Activated CD8-positive, alpha-beta T cell treated with anti-CD3 and anti-CD28 coated beads for 36 hours (primary cell): ENCODE results near the gene OR5AR1. TPM values are rescaled to one million over a fixed set of nuclear protein-coding genes. Genes with fewer than 3 reads are reported as not detected.
"Not testable (repeated sequence)": the region's sequence is repeated elsewhere in the genome, so short reads cannot be mapped to it uniquely, and the experiment has no call there.

ENCODE experiments used
- ATAC-seq: fragments of 200-7000 bp; cut with Tn5 transposase; one replicate; pipeline ENCODE4 v1.10.0; 2021; ENCODE audit warnings: mild to moderate bottlenecking, moderate library complexity
- CTCF ChIA-PET: fragments of 350-600 bp; sonication (Branson Sonifier 250); formaldehyde crosslinking; loops from one replicate; lab custom pipeline; 2021; ENCODE audit warnings: antibody characterized with exemption; lab: Charles Lee
- POLR2A ChIA-PET: fragments of 350-600 bp; sonication (Branson Sonifier 250); formaldehyde crosslinking; loops from one replicate; lab custom pipeline; 2021; ENCODE audit warnings: antibody characterized with exemption; lab: Charles Lee
- DNase-seq: peaks from one replicate; pipeline ENCODE4 v3.0.0-alpha.2; 2020
- H3K27ac Mint-ChIP-seq: one replicate; pipeline ENCODE4 v1.8.0; 2021; ENCODE audit warnings: mild to moderate bottlenecking, mixed read lengths
- H3K27me3 Mint-ChIP-seq: one replicate; pipeline ENCODE4 v1.8.0; 2021; ENCODE audit warnings: mixed read lengths
- H3K36me3 Mint-ChIP-seq: one replicate; pipeline ENCODE4 v1.8.0; 2021; ENCODE audit warnings: low read depth, mixed read lengths
- H3K4me1 Mint-ChIP-seq: one replicate; pipeline ENCODE4 v1.8.0; 2021; ENCODE audit warnings: low read depth, mixed read lengths
- H3K4me3 Mint-ChIP-seq: one replicate; pipeline ENCODE4 v1.8.0; 2021; ENCODE audit warnings: mild to moderate bottlenecking, moderate library complexity, mixed read lengths
- H3K9me3 Mint-ChIP-seq: one replicate; pipeline ENCODE4 v1.8.0; 2021; ENCODE audit warnings: mixed read lengths
- intact Hi-C: fragments of 100-400 bp; cut with micrococcal nuclease; formaldehyde crosslinking; loops from one replicate; pipeline ENCODE4 v1.10.0; 2022
- total RNA-seq, 2 experiments: library from RNA; stranded (reverse); gene quantifications; one replicate each; pipeline ENCODE4 v1.2.3, GENCODE V29; 2021
- TF ChIP-seq, protein P1 (sequence below): fragments of 200-600 bp; IDR thresholded peaks from one replicate; pipeline ENCODE4 v1.8.0; 2022; ENCODE audit warnings: antibody characterized with exemption, mild to moderate bottlenecking

The OR5AR1 gene
- total RNA-seq, 2 experiments from 2014 or later: not detected

DNA sequence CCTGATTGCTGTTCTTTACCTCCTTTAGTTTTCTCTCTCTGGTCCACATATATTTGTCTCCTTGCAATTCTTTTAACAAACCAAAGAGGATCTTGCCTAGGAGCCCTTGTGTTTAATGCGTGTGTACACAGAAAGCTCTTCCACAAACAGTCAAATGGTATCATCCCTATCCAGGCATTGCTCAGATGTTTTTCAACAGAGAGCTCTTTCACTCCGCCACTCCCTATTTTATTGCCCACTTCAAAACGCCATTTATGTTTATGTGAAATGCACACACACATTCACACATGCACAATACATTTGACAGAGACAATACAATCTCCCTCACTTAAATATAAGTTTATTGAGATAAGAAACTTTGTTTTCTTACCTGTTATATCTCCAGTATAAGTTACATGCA lies 26.0 kb upstream of the OR5AR1 start:
- peaks cover 7% of the 10 kb centered on the region for H3K9me3 Mint-ChIP-seq
- H3K4me3 Mint-ChIP-seq: no peak overlapping the region
- H3K27me3 Mint-ChIP-seq: no peaks in the 10 kb centered on the region
- no peaks in the 10 kb centered on the region for H3K36me3 Mint-ChIP-seq
- H3K27ac Mint-ChIP-seq: no peak overlapping the region
- intact Hi-C loops: no loop called here
- H3K4me1 Mint-ChIP-seq: no peaks in the 10 kb centered on the region
- no peak for ATAC-seq
- POLR2A ChIA-PET: no interaction called here
- CTCF ChIA-PET: no interaction called here
- TF ChIP-seq, protein P1, sequence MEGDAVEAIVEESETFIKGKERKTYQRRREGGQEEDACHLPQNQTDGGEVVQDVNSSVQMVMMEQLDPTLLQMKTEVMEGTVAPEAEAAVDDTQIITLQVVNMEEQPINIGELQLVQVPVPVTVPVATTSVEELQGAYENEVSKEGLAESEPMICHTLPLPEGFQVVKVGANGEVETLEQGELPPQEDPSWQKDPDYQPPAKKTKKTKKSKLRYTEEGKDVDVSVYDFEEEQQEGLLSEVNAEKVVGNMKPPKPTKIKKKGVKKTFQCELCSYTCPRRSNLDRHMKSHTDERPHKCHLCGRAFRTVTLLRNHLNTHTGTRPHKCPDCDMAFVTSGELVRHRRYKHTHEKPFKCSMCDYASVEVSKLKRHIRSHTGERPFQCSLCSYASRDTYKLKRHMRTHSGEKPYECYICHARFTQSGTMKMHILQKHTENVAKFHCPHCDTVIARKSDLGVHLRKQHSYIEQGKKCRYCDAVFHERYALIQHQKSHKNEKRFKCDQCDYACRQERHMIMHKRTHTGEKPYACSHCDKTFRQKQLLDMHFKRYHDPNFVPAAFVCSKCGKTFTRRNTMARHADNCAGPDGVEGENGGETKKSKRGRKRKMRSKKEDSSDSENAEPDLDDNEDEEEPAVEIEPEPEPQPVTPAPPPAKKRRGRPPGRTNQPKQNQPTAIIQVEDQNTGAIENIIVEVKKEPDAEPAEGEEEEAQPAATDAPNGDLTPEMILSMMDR: no peak
- DNase-seq: no peak

DNA sequence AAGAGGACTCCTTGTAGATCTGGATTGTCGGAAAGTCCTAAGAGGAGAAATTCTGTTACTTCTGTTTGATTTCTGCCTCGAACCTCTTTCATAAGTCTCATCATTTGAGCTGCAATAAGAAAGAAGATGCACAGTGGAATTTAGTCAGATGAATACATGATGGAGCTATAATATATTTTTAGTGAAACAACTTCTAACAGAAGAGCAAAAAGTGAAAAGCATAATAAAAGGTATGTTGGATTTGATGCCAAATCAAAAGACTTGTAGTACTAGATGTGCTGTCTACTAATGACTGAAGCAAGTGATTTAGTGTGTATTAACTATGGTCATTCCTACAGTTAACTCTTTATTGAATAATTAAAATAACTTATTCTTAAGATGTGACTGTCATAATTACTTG lies 21.1 kb upstream of the OR5AR1 start, which contains the start of gene OR5AP2:
TSS of gene OR5AP2 (minus strand) at position 101 of the 400 bp plus-strand sequence. CDS start at position 101, 0 bp downstream.
- CTCF ChIA-PET: no interaction called here
- H3K27ac Mint-ChIP-seq: no peak within 1 kb of the TSS
- H3K4me3 Mint-ChIP-seq: no peak within 1 kb of the TSS
- DNase-seq (no peak), ATAC-seq (no peak)
- no peaks in the 10 kb centered on the region for H3K27me3 Mint-ChIP-seq
- intact Hi-C loops: no loop called here
- H3K4me1 Mint-ChIP-seq: no peaks in the 10 kb centered on the region
- H3K9me3 Mint-ChIP-seq: peaks cover 8% of the 10 kb centered on the region
- TF ChIP-seq, protein P1: no peak
- POLR2A ChIA-PET: no interaction called here
- no peaks in the 10 kb centered on the region for H3K36me3 Mint-ChIP-seq

DNA sequence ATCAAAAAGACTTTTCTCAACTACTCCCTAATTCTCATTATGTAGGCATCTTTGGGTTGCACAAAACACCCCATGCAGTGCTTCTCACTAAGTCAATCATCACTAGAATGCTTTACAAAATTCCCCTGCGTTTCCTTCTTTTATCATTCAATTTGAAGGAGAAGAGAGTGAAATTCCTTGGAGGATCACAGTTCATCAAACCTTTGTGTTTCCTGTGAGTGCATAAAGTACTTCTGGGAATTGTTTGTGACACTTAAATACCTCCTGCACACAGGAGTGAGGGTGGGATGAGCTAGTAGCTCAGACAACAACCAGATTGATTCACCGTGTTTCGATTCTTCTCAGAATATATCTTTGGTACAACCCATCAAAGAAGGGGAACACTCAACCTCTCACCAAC lies 3.7 kb upstream of the OR5AR1 start:
- no peaks in the 10 kb centered on the region for H3K27me3 Mint-ChIP-seq
- TF ChIP-seq, protein P1: no peak
- ATAC-seq (no peak), DNase-seq (no peak)
- POLR2A ChIA-PET: no interaction called here
- no peak overlapping the region for H3K27ac Mint-ChIP-seq
- CTCF ChIA-PET: no interaction called here
- peaks cover 5% of the 10 kb centered on the region for H3K9me3 Mint-ChIP-seq
- H3K4me3 Mint-ChIP-seq: no peak overlapping the region
- H3K36me3 Mint-ChIP-seq: no peaks in the 10 kb centered on the region
- intact Hi-C loops: no loop called here
- no peaks in the 10 kb centered on the region for H3K4me1 Mint-ChIP-seq

DNA sequence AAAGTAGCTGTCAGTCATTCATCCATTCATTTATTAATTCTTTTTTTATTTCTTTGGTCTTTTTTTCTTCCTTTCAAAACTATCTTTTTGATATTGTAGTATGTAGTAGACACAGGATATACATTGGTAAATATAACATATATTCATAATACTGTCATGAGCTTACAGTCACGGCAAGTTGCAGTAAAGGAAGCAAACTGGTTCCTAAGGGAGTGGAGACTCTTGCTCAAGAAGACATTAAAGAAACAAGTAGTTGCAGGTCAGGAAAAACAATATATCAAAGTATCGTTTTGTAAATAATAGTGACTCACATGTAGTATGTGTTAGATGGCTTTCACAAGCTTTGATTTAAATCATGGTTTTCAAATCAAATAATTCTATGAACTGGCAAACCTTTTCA lies 7.5 kb downstream of the OR5AR1 start:
- ATAC-seq (no peak), DNase-seq (no peak)
- ChIA-PET POLR2A (no interaction called here), CTCF (no interaction called here)
- H3K4me3 Mint-ChIP-seq: no peak overlapping the region
- intact Hi-C loops: no loop called here
- H3K36me3 Mint-ChIP-seq: no peaks in the 10 kb centered on the region
- no peaks in the 10 kb centered on the region for H3K27me3 Mint-ChIP-seq
- H3K9me3 Mint-ChIP-seq: no peaks in the 10 kb centered on the region
- TF ChIP-seq, protein P1: no peak
- no peak overlapping the region for H3K27ac Mint-ChIP-seq
- H3K4me1 Mint-ChIP-seq: no peaks in the 10 kb centered on the region

DNA sequence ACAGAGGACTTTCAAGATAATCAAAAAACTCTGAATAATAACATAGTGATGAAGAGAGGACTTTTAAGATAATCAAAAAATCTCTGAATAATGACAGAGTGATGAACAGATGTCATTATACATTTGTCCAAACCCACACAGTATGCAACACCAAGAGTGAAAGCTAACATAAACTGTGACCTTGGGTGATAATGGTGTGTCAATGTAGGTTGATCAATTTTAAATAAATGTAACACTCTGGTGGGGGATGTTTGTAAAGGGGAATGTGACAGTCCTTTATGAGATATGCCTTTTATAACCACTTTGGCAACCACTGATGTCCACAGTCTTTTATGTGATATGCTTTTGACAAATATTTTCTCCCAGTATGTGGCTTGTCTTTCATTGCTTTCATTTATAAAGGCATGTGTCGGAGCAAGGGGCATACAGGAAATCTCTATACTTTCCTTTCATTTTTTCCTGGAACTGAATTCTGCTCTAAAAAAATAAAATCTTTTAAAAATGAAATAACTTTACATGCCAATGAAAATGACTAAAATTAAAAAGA lies 25.1 kb downstream of the OR5AR1 start:
- Mint-ChIP-seq H3K27me3 (no peaks in the 10 kb centered on the region), H3K27ac (no peak overlapping the region), H3K4me3 (no peak overlapping the region), H3K4me1 (no peaks in the 10 kb centered on the region), H3K9me3 (peaks cover 5% of the 10 kb centered on the region), H3K36me3 (no peaks in the 10 kb centered on the region)
- ATAC-seq (no peak), DNase-seq (no peak)
- TF ChIP-seq, protein P1: no peak
- CTCF ChIA-PET: no interaction called here
- intact Hi-C loops: no loop called here
- POLR2A ChIA-PET: no interaction called here

DNA sequence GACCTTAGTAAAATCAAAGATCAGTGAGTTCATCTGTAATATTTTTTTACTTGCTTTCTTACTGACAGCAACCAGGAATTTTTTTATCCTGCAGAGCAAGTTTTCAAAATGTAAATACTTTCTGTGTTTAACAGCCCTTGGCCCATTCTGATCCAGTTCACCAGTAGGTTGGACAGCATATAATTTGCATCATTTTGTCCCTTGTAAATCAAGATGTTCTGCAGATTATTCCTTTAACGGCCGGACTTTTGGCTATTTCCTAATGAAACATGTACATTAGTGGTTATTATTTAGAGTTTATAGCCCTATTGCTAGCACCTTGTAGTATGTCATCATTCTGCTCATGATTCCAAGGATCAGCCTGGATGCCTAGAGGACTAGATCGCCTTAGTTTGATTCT lies 27.7 kb downstream of the OR5AR1 start:
- ATAC-seq, CTCF ChIA-PET, H3K9me3 Mint-ChIP-seq, POLR2A ChIA-PET, H3K27me3 Mint-ChIP-seq, DNase-seq, H3K4me3 Mint-ChIP-seq, H3K27ac Mint-ChIP-seq, intact Hi-C loops, H3K4me1 Mint-ChIP-seq, H3K36me3 Mint-ChIP-seq: not testable (repeated sequence)
